ENCODE data around the gene ZNF710. TPM values are rescaled to one million over a fixed set of nuclear protein-coding genes. Genes with fewer than 3 reads are reported as not detected.
A peak's percentile ranks its signal among the peaks of the same experiment; 100 is the strongest.

ZNF710 gene
- polyA plus RNA-seq, 1 donor, result 18.1 TPM

DNA sequence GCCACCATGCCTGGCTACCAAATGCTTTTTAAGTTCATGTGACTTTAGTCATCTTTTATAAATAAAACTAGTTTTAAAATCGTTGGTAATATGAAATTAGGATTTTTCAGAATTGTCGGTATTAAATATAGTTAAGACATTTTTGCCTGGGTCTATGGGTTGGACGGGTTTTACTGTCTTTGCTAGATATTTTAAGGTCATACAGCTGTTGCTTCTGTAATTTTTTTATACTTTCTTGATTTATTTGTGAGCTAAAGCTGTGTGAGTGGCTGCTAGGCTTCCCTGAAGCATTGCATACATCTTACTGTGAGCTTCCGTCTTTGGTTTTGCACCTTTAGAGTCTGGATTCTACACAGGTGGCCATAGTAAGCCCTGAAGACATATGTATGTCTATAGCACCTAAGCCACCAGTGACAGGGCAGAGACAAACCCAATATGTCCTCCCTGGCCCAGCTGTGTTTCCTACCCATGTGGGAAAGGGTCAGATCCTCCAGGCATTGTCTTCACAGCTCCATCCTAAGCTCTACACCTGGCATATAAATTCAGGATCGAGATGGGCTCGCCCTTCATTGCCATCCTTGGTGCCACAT is 16.6 kb upstream of the ZNF710 start:
- DNase-seq, result no peak

DNA sequence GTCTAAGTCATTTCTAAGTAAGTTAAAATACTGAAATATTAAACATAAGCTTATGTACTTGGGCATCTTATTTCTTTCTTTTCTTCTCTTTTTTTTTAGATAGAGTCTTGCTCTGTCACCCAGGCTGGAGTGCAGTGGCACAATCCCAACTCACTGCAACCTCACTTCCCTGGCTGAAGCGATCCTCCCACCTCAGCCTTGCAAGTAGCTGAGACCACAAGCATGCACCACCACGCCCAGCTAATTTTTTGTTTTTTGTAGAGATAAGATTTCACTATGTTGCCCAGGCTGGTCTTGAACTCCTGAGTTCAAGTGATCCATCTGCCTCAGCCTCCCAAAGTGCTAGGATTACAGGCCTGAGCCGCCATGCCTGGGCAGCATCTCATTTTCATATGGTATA is 16.0 kb upstream of the ZNF710 start:
- no peak for DNase-seq

DNA sequence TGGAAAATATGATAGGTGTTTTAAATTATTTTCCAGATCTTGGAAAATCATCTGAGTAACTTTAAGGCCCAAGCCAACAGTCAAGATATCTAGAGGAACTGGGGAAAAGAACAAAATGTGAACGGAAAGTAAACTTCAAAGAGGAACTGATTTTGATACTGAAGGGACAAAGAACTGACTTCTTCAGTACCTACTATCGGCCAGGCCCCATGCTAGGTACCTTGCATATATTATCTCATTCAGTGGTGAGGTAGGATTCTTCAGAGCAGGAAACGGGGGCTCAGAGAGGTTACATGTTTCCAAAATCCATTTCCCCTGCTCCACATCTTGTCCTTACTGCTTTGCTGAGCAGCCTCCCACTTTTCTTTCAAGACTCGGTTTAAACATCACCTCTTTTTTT is 9.8 kb upstream of the ZNF710 start:
- DNase-seq, result no peak

DNA sequence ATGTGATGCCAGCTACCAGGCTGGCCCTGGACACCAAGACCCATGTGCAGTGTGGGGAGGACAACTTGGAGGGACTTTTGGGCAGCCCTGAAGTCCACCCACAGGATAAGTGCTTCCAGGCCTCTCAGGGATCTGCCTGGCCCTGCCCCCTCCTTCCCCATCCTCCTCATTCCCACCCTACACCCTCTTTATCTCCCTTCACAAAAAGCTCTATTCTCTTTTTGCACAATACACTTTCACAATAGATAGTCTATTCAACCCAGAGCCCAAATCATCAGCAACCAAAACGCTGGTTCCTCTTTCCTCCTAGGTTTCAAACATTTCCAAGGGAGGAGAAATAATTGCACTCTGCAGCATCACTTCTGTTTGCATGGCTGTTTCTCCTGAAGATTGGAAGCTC is 7.8 kb upstream of the ZNF710 start:
- DNase-seq, result no peak

- no peak for DNase-seq
Observed at GRCh38 chr15:89997079-89997478, 4.0 kb upstream of the ZNF710 start.

DNA sequence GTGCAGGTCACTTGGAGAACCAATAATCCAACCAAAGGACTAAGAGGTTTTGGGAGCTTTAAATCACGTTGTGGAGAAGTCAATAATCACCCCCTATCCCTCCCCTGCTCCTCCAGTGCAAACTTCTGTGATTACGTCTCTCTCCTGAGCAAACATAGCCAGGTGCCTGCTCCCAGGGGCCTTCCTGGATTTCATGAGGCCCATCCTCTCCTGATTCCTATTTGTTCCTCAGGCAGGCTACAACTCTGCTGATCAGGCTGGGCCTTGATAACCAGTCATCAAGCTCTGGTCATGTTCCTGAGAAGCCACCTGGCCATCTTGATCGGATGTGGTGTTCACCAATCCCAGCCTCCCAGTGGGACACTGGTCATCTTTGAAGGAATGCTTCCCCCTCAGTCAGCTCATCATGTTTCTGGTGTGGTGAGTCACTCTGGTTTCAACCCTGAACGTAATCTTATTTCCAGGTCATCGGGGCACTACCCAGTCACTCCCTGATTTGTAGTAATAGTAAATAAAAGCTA is 2.9 kb upstream of the ZNF710 start:
- DNase-seq, result no peak

DNA sequence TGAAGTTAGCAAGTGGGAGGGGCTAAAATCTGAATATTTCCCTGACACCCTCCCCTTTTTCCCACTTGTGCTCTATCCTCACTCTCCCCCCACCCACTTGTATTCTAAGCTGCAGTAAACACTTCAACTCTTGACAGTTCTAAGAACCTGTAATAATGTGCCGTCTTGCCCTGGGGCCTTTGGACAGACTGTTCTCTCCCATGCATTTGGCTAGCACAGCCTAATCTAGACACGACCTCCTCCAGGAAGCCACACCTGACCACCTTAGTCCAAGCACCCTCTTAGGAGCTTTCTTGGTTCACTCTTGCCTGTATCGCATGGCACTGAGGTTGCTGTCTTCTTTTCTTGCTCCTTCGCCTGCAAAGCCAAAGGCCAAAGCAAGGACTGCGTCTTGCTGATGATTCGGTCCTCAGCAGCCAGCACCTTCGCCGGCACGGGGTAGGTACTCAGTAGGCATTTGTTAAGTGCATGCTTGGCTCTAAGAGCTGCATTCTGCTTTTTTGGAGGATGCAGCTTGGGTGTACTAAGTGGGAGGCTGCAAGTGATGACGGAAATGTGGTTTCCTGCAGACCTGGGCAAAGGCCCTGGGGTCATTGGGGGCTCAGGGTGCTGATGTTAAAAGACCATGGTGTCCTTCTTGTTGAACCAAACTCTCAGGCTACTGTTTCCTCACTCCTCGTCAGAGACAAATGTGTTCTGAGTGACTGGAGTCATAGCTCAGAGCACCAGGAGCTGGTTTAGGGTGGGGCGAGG is 2.0 kb upstream of the ZNF710 start:
- no peak for DNase-seq

- DNase-seq, result no peak
Observed at GRCh38 chr15:89999676-90000185, 1.4 kb upstream of the ZNF710 start.

- no peak for DNase-seq
Observed at GRCh38 chr15:90000186-90001001, 730 bp upstream of the ZNF710 start.

- peak; percentile 57 for DNase-seq
Observed at GRCh38 chr15:90001683-90002427, 731 bp downstream of the ZNF710 start.

- DNase-seq, result peak; percentile 61
Observed at GRCh38 chr15:90002428-90002844, 1.3 kb downstream of the ZNF710 start.

- DNase-seq, result no peak
Observed at GRCh38 chr15:90003736-90004135, 2.6 kb downstream of the ZNF710 start.

GRCh38 chr15:90004252-90004651 is 3.1 kb downstream of the ZNF710 start:
- no peak for DNase-seq

DNA sequence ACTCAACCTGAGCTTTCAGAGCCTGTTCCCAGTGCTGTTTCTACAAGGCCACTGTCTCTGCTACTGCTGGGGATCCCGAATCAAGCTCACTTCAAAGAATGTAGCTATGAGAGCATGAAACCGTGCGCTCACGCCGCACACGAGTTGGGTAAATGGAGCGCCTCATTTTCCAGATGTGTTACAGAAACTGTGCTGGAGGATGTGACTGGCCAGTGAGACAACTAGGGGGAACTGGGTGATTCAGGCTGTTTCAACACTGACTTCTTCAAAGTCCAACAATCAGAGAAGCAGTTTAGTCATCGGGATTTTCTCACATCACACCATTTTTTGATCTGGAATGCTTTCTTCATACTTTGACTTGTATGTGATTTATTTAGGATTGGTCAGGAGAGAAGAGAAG is 3.5 kb downstream of the ZNF710 start:
- no peak for DNase-seq

GRCh38 chr15:90006217-90007075 is 5.3 kb downstream of the ZNF710 start:
- DNase-seq, result no peak

GRCh38 chr15:90007076-90007460 is 5.9 kb downstream of the ZNF710 start:
- DNase-seq, result no peak

GRCh38 chr15:90008607-90009006 is 7.5 kb downstream of the ZNF710 start:
- no peak for DNase-seq

- DNase-seq, result no peak
Observed at GRCh38 chr15:90009301-90010022, 8.3 kb downstream of the ZNF710 start.

DNA sequence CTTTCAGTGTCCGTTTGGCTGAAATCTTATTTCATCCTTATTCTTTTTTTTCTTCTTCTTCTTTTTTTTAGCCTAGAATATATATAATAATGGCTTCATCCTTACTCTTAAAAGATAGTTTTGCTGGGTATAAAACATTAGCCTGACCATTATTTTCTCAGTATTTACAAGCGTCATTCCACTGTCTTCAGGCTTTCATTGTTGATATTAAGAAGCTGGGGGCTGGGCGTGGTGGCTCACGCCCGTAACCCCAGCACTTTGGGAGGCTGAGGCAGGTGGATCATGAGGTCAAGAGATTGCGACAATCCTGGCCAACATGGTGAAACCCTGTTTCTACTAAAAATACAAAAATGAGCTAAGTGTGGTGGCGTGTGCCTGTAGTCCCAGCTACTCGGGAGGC is 10.6 kb downstream of the ZNF710 start:
- no peak for DNase-seq

- no peak for DNase-seq
Observed at GRCh38 chr15:90013503-90013937, 12.4 kb downstream of the ZNF710 start.
